Fibroblast of lung (primary cell): Measurements from ENCODE around the gene PHF21A.
"Not testable (repeated sequence)": the region's sequence is repeated elsewhere in the genome, so short reads cannot be mapped to it uniquely, and the experiment has no call there.

Source experiments
- EZH2 ChIP-seq: IDR thresholded peaks from 2 replicates; pipeline ENCODE4 v1.5.1; 2012; ENCODE audit warnings: low read length, control low read depth, mild to moderate bottlenecking; ENCODE audit errors: missing control alignments
- TF ChIP-seq, protein P1 (sequence below), 2 donors: IDR thresholded peaks in 1 of 2; conservative IDR thresholded peaks in 1 of 2; 1 replicate in 1 of 2; 2 replicates in 1 of 2; pipeline ENCODE4 v1.5.1; 2011 to 2012; ENCODE audit warnings: low read length in 2 of 2, control low read depth in 1 of 2, inconsistent platforms in 1 of 2, low read depth in 1 of 2, mild to moderate bottlenecking in 1 of 2

DNA sequence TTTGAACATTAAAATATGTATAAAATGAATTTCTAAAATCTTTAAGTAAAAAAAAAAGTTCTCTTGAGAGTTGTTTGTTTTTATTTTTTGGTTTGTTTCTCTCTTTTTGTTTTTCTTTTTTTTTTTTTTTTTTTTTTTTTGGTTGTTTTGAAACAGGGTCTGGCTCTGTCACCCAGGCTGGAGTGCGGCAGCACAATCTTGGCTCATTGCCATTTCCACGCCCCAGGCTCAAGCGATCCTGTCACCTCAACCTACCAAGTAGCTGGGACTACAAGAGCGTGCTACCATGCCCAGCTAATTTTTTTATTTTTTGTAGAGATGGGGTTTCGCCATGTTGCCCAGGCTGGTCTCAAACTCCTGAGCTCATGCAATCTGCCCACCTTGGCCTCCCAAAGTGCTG lies 139.4 kb downstream of the PHF21A start:
- TF ChIP-seq, protein P1, sequence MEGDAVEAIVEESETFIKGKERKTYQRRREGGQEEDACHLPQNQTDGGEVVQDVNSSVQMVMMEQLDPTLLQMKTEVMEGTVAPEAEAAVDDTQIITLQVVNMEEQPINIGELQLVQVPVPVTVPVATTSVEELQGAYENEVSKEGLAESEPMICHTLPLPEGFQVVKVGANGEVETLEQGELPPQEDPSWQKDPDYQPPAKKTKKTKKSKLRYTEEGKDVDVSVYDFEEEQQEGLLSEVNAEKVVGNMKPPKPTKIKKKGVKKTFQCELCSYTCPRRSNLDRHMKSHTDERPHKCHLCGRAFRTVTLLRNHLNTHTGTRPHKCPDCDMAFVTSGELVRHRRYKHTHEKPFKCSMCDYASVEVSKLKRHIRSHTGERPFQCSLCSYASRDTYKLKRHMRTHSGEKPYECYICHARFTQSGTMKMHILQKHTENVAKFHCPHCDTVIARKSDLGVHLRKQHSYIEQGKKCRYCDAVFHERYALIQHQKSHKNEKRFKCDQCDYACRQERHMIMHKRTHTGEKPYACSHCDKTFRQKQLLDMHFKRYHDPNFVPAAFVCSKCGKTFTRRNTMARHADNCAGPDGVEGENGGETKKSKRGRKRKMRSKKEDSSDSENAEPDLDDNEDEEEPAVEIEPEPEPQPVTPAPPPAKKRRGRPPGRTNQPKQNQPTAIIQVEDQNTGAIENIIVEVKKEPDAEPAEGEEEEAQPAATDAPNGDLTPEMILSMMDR (conservative IDR thresholded peaks at IDR 0.05 in 1 of 2, IDR thresholded peaks at IDR 0.05 in 1 of 2; ENCODE audit: low read depth in 1 of 2, low read length in 2 of 2) = not testable (repeated sequence)
- not testable (repeated sequence) for TF ChIP-seq EZH2
